ENCODE results near the gene LY86. TPM values are rescaled to one million over a fixed set of nuclear protein-coding genes. Genes with fewer than 3 reads are reported as not detected.

LY86 gene
- 4.1 TPM for total RNA-seq

DNA sequence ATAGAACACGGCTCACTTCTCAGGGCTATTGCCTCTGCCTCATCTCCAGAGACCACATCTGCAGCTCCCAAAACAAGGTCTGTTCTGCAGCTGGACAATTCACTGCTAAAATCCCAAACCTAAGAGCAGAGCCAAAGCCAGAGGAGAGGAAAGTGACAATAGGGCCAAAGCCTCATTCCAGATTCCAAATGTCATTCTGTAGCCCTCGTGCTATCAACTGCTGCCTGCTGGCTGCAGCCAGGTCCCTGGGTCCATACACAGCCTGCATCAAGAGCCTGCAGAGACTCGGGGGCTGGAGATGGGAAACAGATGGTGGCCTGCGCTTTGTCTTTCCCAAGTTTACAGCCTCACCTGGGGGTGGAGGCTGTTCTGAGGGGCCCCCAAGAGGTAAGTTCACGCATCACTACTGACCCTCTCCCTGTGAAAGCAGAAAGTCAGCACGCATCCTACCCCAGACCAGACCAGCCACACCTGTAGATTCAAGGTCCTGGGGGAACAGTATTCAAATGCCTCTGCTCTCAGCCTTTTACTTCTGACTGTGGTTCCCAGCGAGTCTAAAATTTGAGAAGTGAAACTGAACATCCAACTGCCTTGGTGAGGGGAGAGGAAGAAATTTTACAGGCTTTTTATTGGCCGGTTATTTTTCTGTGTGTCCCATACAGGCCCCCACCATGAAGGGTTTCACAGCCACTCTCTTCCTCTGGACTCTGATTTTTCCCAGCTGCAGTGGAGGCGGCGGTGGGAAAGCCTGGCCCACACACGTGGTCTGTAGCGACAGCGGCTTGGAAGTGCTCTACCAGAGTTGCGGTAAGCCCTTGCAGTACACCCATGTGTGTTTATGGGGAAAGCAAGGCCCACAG, at the start of gene LY86:
Gene LY86 (plus strand): TSS at position 657 of the 860 bp plus-strand sequence. CDS start 15 bp downstream, at position 672.

